GM12872 (cell line): Measurements from ENCODE around the gene P2RY8.
A peak's percentile ranks its signal among the peaks of the same experiment; 100 is the strongest.

Source experiments
- CTCF ChIP-seq: IDR thresholded peaks from 3 replicates; pipeline ENCODE4 v1.5.1; 2011; ENCODE audit warnings: low read depth, mild to moderate bottlenecking, low read length, moderate library complexity; ENCODE audit not compliant: insufficient read depth

The P2RY8 gene

GRCh38 chrX:1483843-1484637 lies 52.9 kb downstream of the P2RY8 start:
- TF ChIP-seq CTCF = no peak

GRCh38 chrX:1481636-1482529 lies 55.1 kb downstream of the P2RY8 start:
- TF ChIP-seq CTCF = peak; percentile 25; the same call in 1 of the 3 replicates

- TF ChIP-seq CTCF = no peak
Measured at GRCh38 chrX:1480082-1480785, 56.8 kb downstream of the P2RY8 start.

- no peak for TF ChIP-seq CTCF
Measured at GRCh38 chrX:1477801-1478458, 59.1 kb downstream of the P2RY8 start.

GRCh38 chrX:1477229-1477628 lies 59.8 kb downstream of the P2RY8 start:
- no peak for TF ChIP-seq CTCF

- no peak for TF ChIP-seq CTCF
Measured at GRCh38 chrX:1476682-1477081, 60.3 kb downstream of the P2RY8 start.

- peak; percentile 27; the same call in 1 of the 3 replicates for TF ChIP-seq CTCF
Measured at GRCh38 chrX:1475881-1476280, 61.1 kb downstream of the P2RY8 start.
